ENCODE data around the gene TBCD. TPM values are rescaled to one million over a fixed set of nuclear protein-coding genes. Genes with fewer than 3 reads are reported as not detected.

TBCD gene
- total RNA-seq, 1 donor from 2014 or later = 84.8 TPM

DNA sequence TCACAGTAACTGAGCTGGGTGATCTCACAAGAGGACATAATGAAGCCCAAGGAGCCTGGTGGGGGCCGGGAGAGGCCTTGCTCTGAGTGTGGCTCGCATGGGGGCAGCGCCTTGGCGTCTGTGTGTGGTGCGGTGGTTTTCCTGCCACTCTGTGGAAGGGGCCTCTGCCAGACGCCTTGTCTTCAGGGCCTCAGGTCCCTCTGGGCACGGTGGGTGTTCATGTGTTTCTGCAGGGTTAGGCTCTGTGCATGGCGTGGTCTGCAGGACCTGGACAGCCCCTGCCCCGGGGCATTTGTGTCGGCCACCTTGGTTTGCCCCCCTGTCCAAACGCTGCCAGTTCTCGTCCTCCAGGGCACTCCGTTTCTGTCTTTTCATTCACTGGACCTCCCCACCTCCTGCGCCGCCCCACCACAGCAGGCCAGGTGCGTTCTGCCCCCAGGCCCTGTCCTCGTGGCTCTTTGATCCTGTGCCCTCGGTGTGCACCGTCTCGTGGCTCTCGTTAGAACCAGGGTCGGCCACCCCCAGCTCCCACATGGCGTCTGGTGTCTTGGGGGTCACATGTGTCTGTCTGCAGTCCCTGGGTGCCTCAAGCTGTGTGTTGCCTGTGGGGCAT is 131.7 kb downstream of the TBCD start:
- TF ChIP-seq, protein P1, sequence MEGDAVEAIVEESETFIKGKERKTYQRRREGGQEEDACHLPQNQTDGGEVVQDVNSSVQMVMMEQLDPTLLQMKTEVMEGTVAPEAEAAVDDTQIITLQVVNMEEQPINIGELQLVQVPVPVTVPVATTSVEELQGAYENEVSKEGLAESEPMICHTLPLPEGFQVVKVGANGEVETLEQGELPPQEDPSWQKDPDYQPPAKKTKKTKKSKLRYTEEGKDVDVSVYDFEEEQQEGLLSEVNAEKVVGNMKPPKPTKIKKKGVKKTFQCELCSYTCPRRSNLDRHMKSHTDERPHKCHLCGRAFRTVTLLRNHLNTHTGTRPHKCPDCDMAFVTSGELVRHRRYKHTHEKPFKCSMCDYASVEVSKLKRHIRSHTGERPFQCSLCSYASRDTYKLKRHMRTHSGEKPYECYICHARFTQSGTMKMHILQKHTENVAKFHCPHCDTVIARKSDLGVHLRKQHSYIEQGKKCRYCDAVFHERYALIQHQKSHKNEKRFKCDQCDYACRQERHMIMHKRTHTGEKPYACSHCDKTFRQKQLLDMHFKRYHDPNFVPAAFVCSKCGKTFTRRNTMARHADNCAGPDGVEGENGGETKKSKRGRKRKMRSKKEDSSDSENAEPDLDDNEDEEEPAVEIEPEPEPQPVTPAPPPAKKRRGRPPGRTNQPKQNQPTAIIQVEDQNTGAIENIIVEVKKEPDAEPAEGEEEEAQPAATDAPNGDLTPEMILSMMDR (IDR thresholded peaks at IDR 0.05) = no peak
- Histone ChIP-seq H3K27me3 (ENCODE audit: low read depth) (no peaks in the 10 kb centered on the region), H3K27ac (peak overlapping the region; percentile 70), H3K4me3 (no peak overlapping the region), H3K9me3 (no peaks in the 10 kb centered on the region), H3K36me3 (peaks cover 5% of the 10 kb centered on the region), H3K4me1 (peaks cover 78% of the 10 kb centered on the region)
- no peak for DNase-seq
- no peak for ATAC-seq
- intact Hi-C loops (cut with DNase I) = no loop called here

DNA sequence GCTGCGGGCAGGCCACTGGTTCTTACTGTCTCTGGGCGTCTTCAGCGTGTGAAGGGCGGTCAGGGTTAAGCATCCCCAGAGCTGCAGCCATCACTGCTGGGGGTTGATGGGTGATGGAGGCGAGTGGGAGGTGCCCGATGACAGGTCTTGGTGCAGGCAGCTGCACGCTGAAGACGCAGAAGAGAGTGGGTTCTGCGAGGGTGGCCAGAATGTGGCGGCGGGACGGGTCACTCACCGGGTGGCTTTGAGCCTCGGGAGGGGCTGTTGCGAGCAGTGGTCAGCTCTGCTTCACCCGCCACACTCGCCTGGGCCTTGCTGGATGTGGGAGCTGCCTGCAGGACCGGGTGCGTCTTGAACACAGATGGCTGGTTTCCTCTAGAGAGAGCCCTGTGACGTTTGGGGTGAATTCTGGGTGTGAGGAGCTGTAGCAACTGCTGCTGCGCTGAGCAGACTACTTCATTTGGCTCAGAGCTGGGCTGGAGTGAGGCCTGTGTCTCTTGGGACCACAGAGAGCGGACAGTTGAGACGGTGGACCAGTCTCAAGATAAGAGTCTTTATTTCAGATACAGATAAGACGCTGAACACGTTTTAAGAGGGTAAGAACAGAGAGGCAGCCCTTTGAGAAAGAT is 132.6 kb downstream of the TBCD start:
- Histone ChIP-seq H3K27ac (no peak overlapping the region), H3K4me3 (no peak overlapping the region), H3K4me1 (peaks cover 69% of the 10 kb centered on the region), H3K9me3 (no peaks in the 10 kb centered on the region), H3K27me3 (ENCODE audit: low read depth) (no peaks in the 10 kb centered on the region), H3K36me3 (peaks cover 5% of the 10 kb centered on the region)
- DNase-seq (no peak), ATAC-seq (no peak)
- intact Hi-C loops (cut with DNase I) = no loop called here
- TF ChIP-seq, protein P1 (IDR thresholded peaks at IDR 0.05) = no peak

DNA sequence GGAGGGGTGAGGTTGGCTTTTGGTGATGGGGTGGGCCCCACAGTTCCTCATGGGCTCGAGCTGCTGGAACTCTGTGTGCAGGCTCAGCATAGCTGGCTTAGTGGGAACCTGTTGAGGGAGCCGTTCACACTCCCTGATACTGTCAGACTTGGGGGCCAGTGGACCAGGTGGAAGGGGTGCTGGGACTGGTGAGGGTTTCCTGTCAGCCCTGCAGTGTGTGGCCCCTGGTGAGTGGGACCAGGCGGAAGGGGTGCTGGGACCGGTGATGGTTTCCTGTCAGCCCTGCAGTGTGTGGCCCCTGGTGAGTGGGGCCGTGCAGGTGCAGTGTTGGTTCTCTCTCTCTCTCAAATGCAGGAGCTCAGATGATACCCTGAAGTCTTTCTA is 133.1 kb downstream of the TBCD start:
- H3K4me1 ChIP-seq = peaks cover 68% of the 10 kb centered on the region

DNA sequence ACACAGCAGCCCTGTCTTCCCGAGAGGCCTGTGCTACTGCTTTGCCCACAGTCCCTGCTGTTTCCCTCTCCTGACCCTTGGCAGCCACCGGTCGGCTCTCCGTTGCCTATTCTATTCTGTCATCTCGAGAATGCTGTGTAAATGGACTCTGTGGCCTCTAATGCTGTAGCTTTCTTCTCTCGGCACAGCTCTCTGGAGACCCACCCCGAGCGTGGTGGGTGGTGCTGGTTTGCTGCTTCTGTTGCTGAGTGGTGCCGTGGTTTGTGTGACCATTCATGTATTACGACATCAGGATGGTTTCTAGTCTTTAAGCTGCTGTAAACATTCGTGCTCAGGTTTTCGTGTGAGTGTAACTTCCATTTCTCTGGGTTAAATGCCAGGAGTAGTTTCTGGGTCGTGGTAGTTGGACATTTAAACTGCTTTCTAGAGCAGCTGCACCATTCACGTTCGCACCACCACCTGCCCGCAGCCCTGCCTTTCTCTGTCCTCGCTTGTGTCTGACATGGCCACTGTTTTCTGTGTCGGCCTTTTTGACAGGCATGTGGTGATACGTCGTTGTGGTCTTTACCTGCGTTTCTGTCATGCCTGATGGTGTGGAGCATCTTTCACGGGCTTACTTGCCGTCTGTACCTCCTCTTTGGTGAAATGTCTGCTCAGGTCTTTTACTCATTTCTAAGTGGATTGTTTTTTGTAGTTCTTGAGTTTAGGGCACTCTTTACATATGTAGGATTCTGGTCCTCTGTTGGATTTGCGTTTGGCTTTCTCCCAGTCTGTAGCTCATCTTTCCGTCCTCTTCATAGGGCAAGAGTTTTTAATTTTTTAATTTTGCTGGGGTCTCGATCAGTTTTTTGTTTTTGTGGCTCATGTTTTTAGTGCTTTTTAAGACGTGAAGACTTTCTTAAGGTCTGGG is 135.6 kb downstream of the TBCD start:
- peak overlapping the region; percentile 32 for H3K27ac ChIP-seq
- peaks cover 65% of the 10 kb centered on the region for H3K4me1 ChIP-seq
- TF ChIP-seq, protein P1 (IDR thresholded peaks at IDR 0.05) = no peak

More for the DNA sequence above, 133.1 kb downstream of the TBCD start:
- Histone ChIP-seq H3K27ac (peak overlapping the region; percentile 43), H3K27me3 (ENCODE audit: low read depth) (no peaks in the 10 kb centered on the region), H3K4me3 (no peak overlapping the region), H3K36me3 (peaks cover 8% of the 10 kb centered on the region), H3K9me3 (no peaks in the 10 kb centered on the region)
- ATAC-seq (no peak), DNase-seq (no peak)
- intact Hi-C loops (cut with DNase I) = no loop called here
- TF ChIP-seq, protein P1 (IDR thresholded peaks at IDR 0.05) = no peak

DNA sequence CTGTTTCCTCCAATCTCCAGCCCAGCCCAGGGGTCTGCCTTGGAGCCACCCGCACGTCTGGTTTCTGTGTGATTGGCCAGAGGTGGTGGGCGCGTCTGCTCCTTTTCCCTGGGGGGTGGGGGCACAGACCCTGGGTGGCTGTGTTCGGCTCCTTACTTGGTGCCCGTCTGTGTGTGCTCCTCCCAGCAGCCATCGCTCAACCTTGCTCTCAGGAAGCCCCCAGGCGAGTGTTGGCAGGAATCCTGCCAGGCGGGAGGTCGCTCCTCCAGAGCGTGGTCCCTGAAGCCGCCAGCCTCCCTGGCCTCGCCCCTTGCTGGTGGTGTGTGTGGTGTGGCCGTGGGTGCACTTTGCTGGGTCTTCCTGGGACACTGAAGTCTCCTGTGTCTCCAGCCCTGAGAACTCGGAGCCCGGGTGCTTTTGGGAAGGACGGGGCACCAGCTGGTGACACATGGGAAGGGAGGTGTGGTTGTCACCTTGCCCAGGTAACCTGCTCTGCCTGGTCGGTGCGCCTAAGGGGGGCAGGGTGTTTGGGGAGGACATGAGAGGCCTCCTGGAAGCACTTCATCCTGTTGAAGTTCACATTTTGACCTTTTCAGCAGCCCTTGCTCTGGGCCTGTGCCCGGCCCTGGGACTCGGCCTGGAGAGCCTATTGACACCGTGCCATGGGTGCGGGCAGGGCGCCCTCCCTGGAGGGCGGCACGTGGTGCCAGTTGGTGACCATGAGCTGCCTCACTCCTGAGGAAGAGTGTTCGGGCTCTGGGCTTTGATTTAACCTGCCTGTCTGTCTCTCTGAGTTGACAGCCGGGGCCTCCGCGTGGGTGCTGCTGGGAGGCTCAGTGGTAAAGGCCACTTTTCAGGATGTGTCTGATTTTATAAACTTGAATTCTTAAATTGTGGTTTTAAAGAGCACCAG is 137.0 kb downstream of the TBCD start:
- Histone ChIP-seq H3K36me3 (peaks cover 20% of the 10 kb centered on the region), H3K9me3 (no peaks in the 10 kb centered on the region), H3K27ac (peak overlapping the region; percentile 83), H3K4me1 (peaks cover 66% of the 10 kb centered on the region), H3K27me3 (ENCODE audit: low read depth) (no peaks in the 10 kb centered on the region), H3K4me3 (no peak overlapping the region)
- ATAC-seq = peak; percentile 82 to 87
- TF ChIP-seq, protein P1 (IDR thresholded peaks at IDR 0.05) = no peak
- DNase-seq = peak; percentile 90
- intact Hi-C loops (cut with DNase I) = no loop called here

More for the DNA sequence above, 135.6 kb downstream of the TBCD start:
- no peak for ATAC-seq
- Histone ChIP-seq H3K4me3 (no peak overlapping the region), H3K36me3 (peaks cover 20% of the 10 kb centered on the region), H3K9me3 (no peaks in the 10 kb centered on the region), H3K27me3 (ENCODE audit: low read depth) (no peaks in the 10 kb centered on the region)
- DNase-seq = no peak
- intact Hi-C loops (cut with DNase I) = no loop called here

Measured in lower lobe of right lung (tissue), 2 donors.